Tibial nerve (tissue), 4 donors: ENCODE data around the gene DLG4.

ENCODE experiments used
- EP300 ChIP-seq, 2 donors: sonication (generic); formaldehyde crosslinking; IDR thresholded peaks; one replicate each; pipeline ENCODE4 v1.6.1; 2017; ENCODE audit warnings: antibody characterized with exemption in 2 of 2, mild to moderate bottlenecking in 1 of 2
- POLR2A ChIP-seq, 2 donors: fragments of 450-650 bp; IDR thresholded peaks; one replicate each; pipeline ENCODE4 v1.6.1; 2017; ENCODE audit warnings: antibody characterized with exemption in 2 of 2, mild to moderate bottlenecking in 2 of 2, moderate library complexity in 2 of 2
- TF ChIP-seq, protein P1 (sequence below), 5 experiments: fragments of 200-600 bp in 3 of 5; fragments of 450-650 bp in 2 of 5; sonication (generic) in 3 of 5; IDR thresholded peaks; one replicate each; pipeline ENCODE4 v1.5.1; 2016 to 2019; ENCODE audit warnings: antibody characterized with exemption in 5 of 5, mild to moderate bottlenecking in 3 of 5, moderate library complexity in 2 of 5

- TF ChIP-seq, protein P1, sequence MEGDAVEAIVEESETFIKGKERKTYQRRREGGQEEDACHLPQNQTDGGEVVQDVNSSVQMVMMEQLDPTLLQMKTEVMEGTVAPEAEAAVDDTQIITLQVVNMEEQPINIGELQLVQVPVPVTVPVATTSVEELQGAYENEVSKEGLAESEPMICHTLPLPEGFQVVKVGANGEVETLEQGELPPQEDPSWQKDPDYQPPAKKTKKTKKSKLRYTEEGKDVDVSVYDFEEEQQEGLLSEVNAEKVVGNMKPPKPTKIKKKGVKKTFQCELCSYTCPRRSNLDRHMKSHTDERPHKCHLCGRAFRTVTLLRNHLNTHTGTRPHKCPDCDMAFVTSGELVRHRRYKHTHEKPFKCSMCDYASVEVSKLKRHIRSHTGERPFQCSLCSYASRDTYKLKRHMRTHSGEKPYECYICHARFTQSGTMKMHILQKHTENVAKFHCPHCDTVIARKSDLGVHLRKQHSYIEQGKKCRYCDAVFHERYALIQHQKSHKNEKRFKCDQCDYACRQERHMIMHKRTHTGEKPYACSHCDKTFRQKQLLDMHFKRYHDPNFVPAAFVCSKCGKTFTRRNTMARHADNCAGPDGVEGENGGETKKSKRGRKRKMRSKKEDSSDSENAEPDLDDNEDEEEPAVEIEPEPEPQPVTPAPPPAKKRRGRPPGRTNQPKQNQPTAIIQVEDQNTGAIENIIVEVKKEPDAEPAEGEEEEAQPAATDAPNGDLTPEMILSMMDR (IDR thresholded peaks at IDR 0.05) = peak in 1 of 5 experiments; percentile 37
- TF ChIP-seq POLR2A (IDR thresholded peaks at IDR 0.05) (peak; percentile 20 to 68), EP300 (IDR thresholded peaks at IDR 0.05) (peak; percentile 98 to 99)
Measured at GRCh38 chr17:7242717-7243452, 23.2 kb upstream of the DLG4 start.
